ENCODE measurements around the gene ASPSCR1. TPM values are rescaled to one million over a fixed set of nuclear protein-coding genes. Genes with fewer than 3 reads are reported as not detected.

The ASPSCR1 gene
- total and polyA plus RNA-seq, 2 of the 8 experiments (the other 6 are each of a cell fraction or from before 2014, with no cell fraction given), result 33.3 to 43.7 TPM

DNA sequence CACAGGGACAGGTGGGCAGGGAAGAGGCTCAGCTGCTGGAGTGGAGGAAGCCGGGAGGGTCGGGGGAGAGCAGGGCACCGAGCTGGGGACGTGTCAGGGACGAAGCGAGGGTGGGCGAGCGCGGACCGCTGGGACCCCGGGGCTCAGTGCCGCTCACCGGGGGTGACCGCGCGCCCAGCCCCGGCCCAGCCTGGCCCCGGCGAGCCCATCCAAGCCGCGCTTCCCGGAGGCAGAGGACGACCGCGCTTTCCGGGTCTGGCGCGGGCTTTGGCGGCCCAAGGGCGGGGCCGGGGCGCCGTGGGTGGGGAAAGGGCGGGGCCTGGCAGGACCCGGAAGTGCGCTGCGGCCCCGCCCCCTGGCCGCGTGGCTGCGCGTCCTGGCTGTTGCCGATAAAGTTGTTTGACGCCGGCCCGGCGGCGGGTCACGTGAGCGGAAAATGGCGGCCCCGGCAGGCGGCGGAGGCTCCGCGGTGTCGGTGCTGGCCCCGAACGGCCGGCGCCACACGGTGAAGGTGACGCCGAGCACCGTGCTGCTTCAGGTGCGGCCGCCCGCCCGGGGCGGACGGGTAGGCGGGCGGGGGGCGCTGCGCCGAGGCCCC lies at the start of gene ASPSCR1 (continued):
- TF ChIP-seq, protein P1, sequence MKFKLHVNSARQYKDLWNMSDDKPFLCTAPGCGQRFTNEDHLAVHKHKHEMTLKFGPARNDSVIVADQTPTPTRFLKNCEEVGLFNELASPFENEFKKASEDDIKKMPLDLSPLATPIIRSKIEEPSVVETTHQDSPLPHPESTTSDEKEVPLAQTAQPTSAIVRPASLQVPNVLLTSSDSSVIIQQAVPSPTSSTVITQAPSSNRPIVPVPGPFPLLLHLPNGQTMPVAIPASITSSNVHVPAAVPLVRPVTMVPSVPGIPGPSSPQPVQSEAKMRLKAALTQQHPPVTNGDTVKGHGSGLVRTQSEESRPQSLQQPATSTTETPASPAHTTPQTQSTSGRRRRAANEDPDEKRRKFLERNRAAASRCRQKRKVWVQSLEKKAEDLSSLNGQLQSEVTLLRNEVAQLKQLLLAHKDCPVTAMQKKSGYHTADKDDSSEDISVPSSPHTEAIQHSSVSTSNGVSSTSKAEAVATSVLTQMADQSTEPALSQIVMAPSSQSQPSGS (IDR thresholded peaks at IDR 0.05; ENCODE audit: low read length), result no peak
- TF ChIP-seq SUZ12 (IDR thresholded peaks at IDR 0.05; ENCODE audit: low read length) (peak; percentile 16; the same call in 1 of the 2 replicates), KDM5A (IDR thresholded peaks at IDR 0.05; ENCODE audit: low read length) (peak; percentile 52; the same call in 1 of the 2 replicates), NRF1 (IDR thresholded peaks at IDR 0.05; ENCODE audit: low read depth, low read length) (no peak), CTBP2 (IDR thresholded peaks at IDR 0.05; ENCODE audit: borderline replicate concordance, insufficient read depth, insufficient read length, low read length) (no peak), MAFK (IDR thresholded peaks at IDR 0.05; ENCODE audit: low read depth, low read length) (no peak), TEAD4 (IDR thresholded peaks at IDR 0.05; ENCODE audit: low read depth, low read length) (0 out of 2 replicates have a peak, but pooled peaks have one; percentile 34), RNF2 (IDR thresholded peaks at IDR 0.05; ENCODE audit: borderline replicate concordance, low read depth, low read length, missing control alignments, poor library complexity, severe bottlenecking) (no peak), CHD2 (IDR thresholded peaks at IDR 0.05; ENCODE audit: low read length) (no peak), BRCA1 (IDR thresholded peaks at IDR 0.05; ENCODE audit: low read depth, low read length) (no peak), POLR2A (IDR thresholded peaks at IDR 0.05; ENCODE audit: control extremely low read depth in 1 of 2, low read depth in 2 of 2, low read length in 2 of 2) (peak in 1 of 2 experiments; percentile 81; a peak in 2 of 3 replicates), SAP30 (IDR thresholded peaks at IDR 0.05; ENCODE audit: insufficient read depth, insufficient replicate concordance, low read length) (no peak), POU5F1 (IDR thresholded peaks at IDR 0.05; ENCODE audit: low read depth, low read length) (no peak), HDAC2 (IDR thresholded peaks at IDR 0.05; ENCODE audit: borderline replicate concordance in 1 of 2, low read depth in 2 of 2, low read length in 2 of 2) (no peak), SIN3A (conservative IDR thresholded peaks at IDR 0.05 in 1 of 2, IDR thresholded peaks at IDR 0.05 in 1 of 2; ENCODE audit: low read depth in 1 of 2, low read length in 2 of 2) (peak; percentile 79 to 87; a peak in 3 of 4 replicates), CHD1 (IDR thresholded peaks at IDR 0.05; ENCODE audit: low read depth, low read length) (no peak), SRF (IDR thresholded peaks at IDR 0.05; ENCODE audit: low read depth, low read length) (no peak)
- TF ChIP-seq, protein P2, sequence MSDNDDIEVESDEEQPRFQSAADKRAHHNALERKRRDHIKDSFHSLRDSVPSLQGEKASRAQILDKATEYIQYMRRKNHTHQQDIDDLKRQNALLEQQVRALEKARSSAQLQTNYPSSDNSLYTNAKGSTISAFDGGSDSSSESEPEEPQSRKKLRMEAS (IDR thresholded peaks at IDR 0.05), result peak; percentile 95
- TF ChIP-seq, protein P3, sequence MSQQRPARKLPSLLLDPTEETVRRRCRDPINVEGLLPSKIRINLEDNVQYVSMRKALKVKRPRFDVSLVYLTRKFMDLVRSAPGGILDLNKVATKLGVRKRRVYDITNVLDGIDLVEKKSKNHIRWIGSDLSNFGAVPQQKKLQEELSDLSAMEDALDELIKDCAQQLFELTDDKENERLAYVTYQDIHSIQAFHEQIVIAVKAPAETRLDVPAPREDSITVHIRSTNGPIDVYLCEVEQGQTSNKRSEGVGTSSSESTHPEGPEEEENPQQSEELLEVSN (IDR thresholded peaks at IDR 0.05), result peak; percentile 32; the same call in 1 of the 2 replicates
- TF ChIP-seq, protein P4, sequence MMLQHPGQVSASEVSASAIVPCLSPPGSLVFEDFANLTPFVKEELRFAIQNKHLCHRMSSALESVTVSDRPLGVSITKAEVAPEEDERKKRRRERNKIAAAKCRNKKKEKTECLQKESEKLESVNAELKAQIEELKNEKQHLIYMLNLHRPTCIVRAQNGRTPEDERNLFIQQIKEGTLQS (IDR thresholded peaks at IDR 0.05; ENCODE audit: insufficient read depth, low read depth, low read length), result peak; percentile 96
